ENCODE results near the gene CLUH.
"Not testable (repeated sequence)": the region's sequence is repeated elsewhere in the genome, so short reads cannot be mapped to it uniquely, and the experiment has no call there.

Gene CLUH

DNA sequence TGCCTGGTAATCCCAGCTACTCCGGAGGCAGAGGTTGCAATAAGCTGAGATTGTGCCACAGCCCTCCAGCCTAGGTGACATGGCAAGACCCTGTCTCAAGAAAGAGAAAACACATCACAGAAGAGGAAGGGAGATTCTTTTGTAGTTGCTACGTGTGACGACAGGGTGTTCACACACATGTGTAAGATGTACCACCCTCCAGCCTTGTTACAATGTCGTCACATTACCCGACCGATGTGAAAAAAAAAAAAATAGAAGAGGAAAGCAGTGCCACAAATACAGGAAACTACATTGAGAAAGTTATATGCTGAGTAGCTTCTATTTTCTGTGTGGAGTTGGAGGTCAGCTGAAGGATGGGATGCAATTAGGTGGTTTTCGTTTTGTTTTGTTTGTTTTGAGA lies 56.0 kb downstream of the CLUH start:
- intact Hi-C loops (cut with DNase I): no loop called here
- DNase-seq: no peak

GRCh38 chr17:2652911-2653310 lies 58.7 kb downstream of the CLUH start:
- intact Hi-C loops (cut with DNase I); DNase-seq: not testable (repeated sequence)

- intact Hi-C loops (cut with DNase I): no loop called here
- no peak for DNase-seq
Observed at GRCh38 chr17:2649191-2649590, 62.4 kb downstream of the CLUH start.

DNA sequence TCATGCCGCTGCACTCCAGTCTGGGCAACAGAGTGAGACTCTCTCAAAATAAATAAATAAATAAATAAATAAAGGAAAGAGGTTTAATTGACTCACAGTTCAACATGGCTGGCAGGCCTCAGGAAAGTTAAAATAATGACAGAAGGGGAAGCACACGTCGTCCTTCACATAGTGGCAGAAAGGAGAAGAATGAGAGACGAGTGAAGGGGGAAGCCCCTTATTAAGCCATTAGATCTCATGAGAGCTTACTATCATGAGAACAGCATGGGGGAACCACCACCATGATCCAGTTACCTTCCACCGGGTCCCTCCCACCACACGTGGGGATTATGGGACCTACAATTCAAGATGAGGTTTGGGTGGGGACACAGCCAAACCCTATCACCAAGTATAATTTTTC lies 63.6 kb downstream of the CLUH start:
- intact Hi-C loops (cut with DNase I): no loop called here
- DNase-seq: no peak

- intact Hi-C loops (cut with DNase I): no loop called here
Observed at GRCh38 chr17:2644971-2645370, 66.6 kb downstream of the CLUH start.

More at GRCh38 chr17:2644971-2645370, 66.6 kb downstream of the CLUH start:
- DNase-seq: no peak

All from head of caudate nucleus (tissue), 42 donors.